CD4-positive, alpha-beta T cell (primary cell): ENCODE measurements around the gene CCDC33. TPM values are rescaled to one million over a fixed set of nuclear protein-coding genes. Genes with fewer than 3 reads are reported as not detected.

ENCODE experiments used
- ATAC-seq: fragments of 200-7000 bp; cut with Tn5 transposase; one replicate; pipeline ENCODE4 v1.10.0; 2022; ENCODE audit warnings: mild to moderate bottlenecking; ENCODE audit not compliant: poor library complexity
- CTCF ChIA-PET: fragments of 350-600 bp; sonication (Branson Sonifier 250); formaldehyde crosslinking; loops from one replicate; lab custom pipeline; 2021; ENCODE audit warnings: antibody characterized with exemption, inconsistent platforms; lab: Charles Lee
- POLR2A ChIA-PET: fragments of 350-600 bp; sonication (Branson Sonifier 250); formaldehyde crosslinking; loops from one replicate; lab custom pipeline; 2021; ENCODE audit warnings: antibody characterized with exemption, inconsistent platforms; lab: Charles Lee
- DNase-seq, 14 experiments: peaks; one replicate each; pipeline ENCODE4 v3.0.0-alpha.2; 2013 to 2020; ENCODE audit warnings: mixed read lengths in 2 of 14
- H3K27ac ChIP-seq, 2 donors: one replicate each; pipeline versions ENCODE4 v1.5.1 to v1.7.0; 2013; ENCODE audit warnings: low read length in 2 of 2, low read depth in 1 of 2, mild to moderate bottlenecking in 1 of 2
- H3K27me3 ChIP-seq, 2 experiments: 1 replicate in 1 of 2; 2 replicates in 1 of 2; pipeline versions ENCODE4 v1.6.1 to v1.7.0; 2013; ENCODE audit warnings: low read length in 2 of 2, control low read depth in 1 of 2, mild to moderate bottlenecking in 1 of 2, moderate library complexity in 1 of 2; ENCODE audit not compliant: insufficient read depth in 2 of 2, control insufficient read depth in 1 of 2
- H3K36me3 ChIP-seq: one replicate; pipeline ENCODE4 v1.6.1; 2013; ENCODE audit warnings: low read length, control low read depth; ENCODE audit not compliant: insufficient read depth
- H3K4me1 ChIP-seq: one replicate; pipeline ENCODE4 v1.6.1; 2013; ENCODE audit warnings: low read length, control low read depth; ENCODE audit not compliant: insufficient read depth
- H3K4me3 ChIP-seq: one replicate; pipeline ENCODE4 v1.5.1; 2013; ENCODE audit warnings: mild to moderate bottlenecking, low read length, moderate library complexity
- H3K9me3 ChIP-seq, 2 experiments: 1 replicate in 1 of 2; 2 replicates in 1 of 2; pipeline versions ENCODE4 v1.6.1 to v1.7.0; 2013; ENCODE audit warnings: low read length in 2 of 2, mild to moderate bottlenecking in 2 of 2, control low read depth in 1 of 2, moderate library complexity in 1 of 2; ENCODE audit not compliant: control insufficient read depth in 1 of 2, insufficient read depth in 1 of 2
- H3K27ac Mint-ChIP-seq: one replicate; pipeline ENCODE4 v1.8.0; 2020; ENCODE audit warnings: mixed read lengths
- H3K27me3 Mint-ChIP-seq: one replicate; pipeline ENCODE4 v1.8.0; 2021; ENCODE audit warnings: mixed read lengths
- H3K36me3 Mint-ChIP-seq: one replicate; pipeline ENCODE4 v1.8.0; 2021; ENCODE audit warnings: low read depth, mixed read lengths
- H3K4me1 Mint-ChIP-seq: one replicate; pipeline ENCODE4 v1.8.0; 2021; ENCODE audit warnings: low read depth, mixed read lengths
- H3K4me3 Mint-ChIP-seq: one replicate; pipeline ENCODE4 v1.8.0; 2020; ENCODE audit warnings: mild to moderate bottlenecking, mixed read lengths
- H3K9me3 Mint-ChIP-seq: one replicate; pipeline ENCODE4 v1.8.0; 2020; ENCODE audit warnings: mixed read lengths
- intact Hi-C, 2 experiments: fragments of 100-400 bp; cut with DNase I in 1 of 2; cut with micrococcal nuclease in 1 of 2; formaldehyde crosslinking; loops; one replicate each; pipeline versions ENCODE4 v1.15.1 to v1.9.0; 2023 to 2025; cut with DNase I, micrococcal nuclease
- total RNA-seq, 174 experiments: library from RNA in 2 of 174; stranded (reverse) in 2 of 174; gene quantifications; one replicate each; pipeline ENCODE4 v1.2.3 and lab custom pipeline; 2021 to 2026
- TF ChIP-seq, protein P1 (sequence below): fragments of 200-600 bp; IDR thresholded peaks from one replicate; pipeline ENCODE4 v1.8.0; 2022; ENCODE audit warnings: antibody characterized with exemption, mild to moderate bottlenecking

Gene CCDC33
- total RNA-seq, 2 experiments from 2014 or later: not detected

GRCh38 chr15:74283368-74283767 lies 47.2 kb downstream of the CCDC33 start:
- no peaks in the 10 kb centered on the region for H3K36me3 ChIP-seq
- intact Hi-C loops: no loop called here
- Mint-ChIP-seq H3K4me3 (no peak overlapping the region), H3K4me1 (no peaks in the 10 kb centered on the region), H3K27me3 (peaks cover 58% of the 10 kb centered on the region), H3K9me3 (no peaks in the 10 kb centered on the region), H3K27ac (no peak overlapping the region), H3K36me3 (no peaks in the 10 kb centered on the region)
- H3K27ac ChIP-seq: no peak overlapping the region
- ChIA-PET POLR2A (no interaction called here), CTCF (no interaction called here)
- no peaks in the 10 kb centered on the region for H3K4me1 ChIP-seq
- no peak for DNase-seq
- peaks cover 0 to 3% of the 10 kb centered on the region in 2 experiments for H3K9me3 ChIP-seq
- no peak overlapping the region for H3K4me3 ChIP-seq
- H3K27me3 ChIP-seq: peaks cover 4 to 7% of the 10 kb centered on the region in 2 experiments
- TF ChIP-seq, protein P1, sequence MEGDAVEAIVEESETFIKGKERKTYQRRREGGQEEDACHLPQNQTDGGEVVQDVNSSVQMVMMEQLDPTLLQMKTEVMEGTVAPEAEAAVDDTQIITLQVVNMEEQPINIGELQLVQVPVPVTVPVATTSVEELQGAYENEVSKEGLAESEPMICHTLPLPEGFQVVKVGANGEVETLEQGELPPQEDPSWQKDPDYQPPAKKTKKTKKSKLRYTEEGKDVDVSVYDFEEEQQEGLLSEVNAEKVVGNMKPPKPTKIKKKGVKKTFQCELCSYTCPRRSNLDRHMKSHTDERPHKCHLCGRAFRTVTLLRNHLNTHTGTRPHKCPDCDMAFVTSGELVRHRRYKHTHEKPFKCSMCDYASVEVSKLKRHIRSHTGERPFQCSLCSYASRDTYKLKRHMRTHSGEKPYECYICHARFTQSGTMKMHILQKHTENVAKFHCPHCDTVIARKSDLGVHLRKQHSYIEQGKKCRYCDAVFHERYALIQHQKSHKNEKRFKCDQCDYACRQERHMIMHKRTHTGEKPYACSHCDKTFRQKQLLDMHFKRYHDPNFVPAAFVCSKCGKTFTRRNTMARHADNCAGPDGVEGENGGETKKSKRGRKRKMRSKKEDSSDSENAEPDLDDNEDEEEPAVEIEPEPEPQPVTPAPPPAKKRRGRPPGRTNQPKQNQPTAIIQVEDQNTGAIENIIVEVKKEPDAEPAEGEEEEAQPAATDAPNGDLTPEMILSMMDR: no peak
- ATAC-seq: no peak

DNA sequence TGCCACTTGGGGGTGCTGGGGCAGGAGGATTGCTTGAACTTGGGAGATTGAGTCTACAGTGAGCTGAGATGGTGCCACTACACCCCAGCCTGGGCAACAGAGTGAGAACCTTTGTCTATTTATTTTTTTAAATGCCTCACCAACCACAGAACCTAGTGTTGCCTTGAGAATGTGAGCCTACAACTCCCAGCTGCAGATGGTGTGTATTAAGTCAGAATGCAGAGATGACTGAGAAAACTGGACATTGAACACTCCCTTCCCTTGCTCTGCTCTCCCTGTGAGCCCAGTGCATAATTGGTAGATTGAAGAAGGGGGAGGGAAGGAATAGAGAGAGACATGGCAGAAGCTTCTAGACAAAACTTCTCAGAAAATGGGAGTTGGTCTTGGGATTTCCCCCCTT lies 53.5 kb downstream of the CCDC33 start:
- DNase-seq: no peak
- TF ChIP-seq, protein P1: no peak
- Histone ChIP-seq H3K4me1 (no peaks in the 10 kb centered on the region), H3K36me3 (no peaks in the 10 kb centered on the region), H3K4me3 (no peak overlapping the region), H3K9me3 (peaks cover 0 to 22% of the 10 kb centered on the region in 2 experiments), H3K27ac (no peak overlapping the region), H3K27me3 (peaks cover 12 to 24% of the 10 kb centered on the region in 2 experiments)
- no peak overlapping the region for H3K27ac Mint-ChIP-seq
- no peaks in the 10 kb centered on the region for H3K36me3 Mint-ChIP-seq
- peaks cover 57% of the 10 kb centered on the region for H3K27me3 Mint-ChIP-seq
- H3K9me3 Mint-ChIP-seq: no peaks in the 10 kb centered on the region
- ChIA-PET POLR2A (no interaction called here), CTCF (no interaction called here)
- ATAC-seq: no peak
- no peaks in the 10 kb centered on the region for H3K4me1 Mint-ChIP-seq
- intact Hi-C loops: no loop called here
- H3K4me3 Mint-ChIP-seq: no peak overlapping the region

DNA sequence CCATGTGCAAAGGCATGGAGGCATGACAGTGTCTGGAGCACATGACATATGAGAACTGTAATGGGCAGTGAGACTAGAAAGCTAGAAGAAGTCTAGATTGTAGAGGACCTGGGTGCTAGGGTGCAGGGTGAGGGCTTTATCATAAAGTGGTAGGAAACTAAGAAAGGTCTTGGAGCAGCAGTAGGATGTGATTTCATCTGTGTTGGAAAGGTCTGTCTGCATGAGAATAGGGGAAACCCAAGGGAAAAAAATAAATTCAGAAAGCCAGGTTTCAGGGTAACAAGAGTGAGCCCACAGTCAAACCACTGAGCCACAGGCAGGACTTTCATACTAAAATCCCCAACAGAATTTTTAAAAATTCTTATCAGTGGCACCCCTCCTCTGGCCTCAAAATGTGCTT lies 54.5 kb downstream of the CCDC33 start:
- POLR2A ChIA-PET: no interaction called here
- TF ChIP-seq, protein P1: no peak
- peaks cover 64% of the 10 kb centered on the region for H3K27me3 Mint-ChIP-seq
- H3K9me3 ChIP-seq: peaks cover 0 to 19% of the 10 kb centered on the region in 2 experiments
- no peaks in the 10 kb centered on the region for H3K4me1 Mint-ChIP-seq
- ATAC-seq: no peak
- CTCF ChIA-PET: no interaction called here
- H3K27me3 ChIP-seq: peaks cover 12 to 24% of the 10 kb centered on the region in 2 experiments
- H3K27ac ChIP-seq: no peak overlapping the region
- no peaks in the 10 kb centered on the region for H3K9me3 Mint-ChIP-seq
- no peak overlapping the region for H3K4me3 Mint-ChIP-seq
- H3K4me1 ChIP-seq: no peaks in the 10 kb centered on the region
- no peaks in the 10 kb centered on the region for H3K36me3 ChIP-seq
- H3K36me3 Mint-ChIP-seq: no peaks in the 10 kb centered on the region
- H3K4me3 ChIP-seq: no peak overlapping the region
- H3K27ac Mint-ChIP-seq: no peak overlapping the region
- no peak for DNase-seq
- intact Hi-C loops: no loop called here
